DMS153 (cell line): Measurements from ENCODE around the gene SNX17.
"Not testable (repeated sequence)": the region's sequence is repeated elsewhere in the genome, so short reads cannot be mapped to it uniquely, and the experiment has no call there.

Source experiments
- DNase-seq: peaks from one replicate; lab custom pipeline; 2025; lab: John Stamatoyannopoulos, UW

SNX17 gene, protein sequence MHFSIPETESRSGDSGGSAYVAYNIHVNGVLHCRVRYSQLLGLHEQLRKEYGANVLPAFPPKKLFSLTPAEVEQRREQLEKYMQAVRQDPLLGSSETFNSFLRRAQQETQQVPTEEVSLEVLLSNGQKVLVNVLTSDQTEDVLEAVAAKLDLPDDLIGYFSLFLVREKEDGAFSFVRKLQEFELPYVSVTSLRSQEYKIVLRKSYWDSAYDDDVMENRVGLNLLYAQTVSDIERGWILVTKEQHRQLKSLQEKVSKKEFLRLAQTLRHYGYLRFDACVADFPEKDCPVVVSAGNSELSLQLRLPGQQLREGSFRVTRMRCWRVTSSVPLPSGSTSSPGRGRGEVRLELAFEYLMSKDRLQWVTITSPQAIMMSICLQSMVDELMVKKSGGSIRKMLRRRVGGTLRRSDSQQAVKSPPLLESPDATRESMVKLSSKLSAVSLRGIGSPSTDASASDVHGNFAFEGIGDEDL

GRCh38 chr2:27370026-27370815 is at the start of gene SNX17, which contains the start of gene EIF2B4:
Gene SNX17, plus strand, starts transcription at chr2:27370616. Its CDS starts 128 bp downstream, at chr2:27370744.
Gene EIF2B4, minus strand, starts transcription at chr2:27370338. Its CDS starts 24 bp downstream, at chr2:27370314.
- peak; percentile 98 for DNase-seq

GRCh38 chr2:27320958-27321543 is 49.4 kb upstream of the SNX17 start:
- DNase-seq, result peak; percentile 20

- DNase-seq, result no peak
Measured at GRCh38 chr2:27322301-27322765, 48.1 kb upstream of the SNX17 start.

DNA sequence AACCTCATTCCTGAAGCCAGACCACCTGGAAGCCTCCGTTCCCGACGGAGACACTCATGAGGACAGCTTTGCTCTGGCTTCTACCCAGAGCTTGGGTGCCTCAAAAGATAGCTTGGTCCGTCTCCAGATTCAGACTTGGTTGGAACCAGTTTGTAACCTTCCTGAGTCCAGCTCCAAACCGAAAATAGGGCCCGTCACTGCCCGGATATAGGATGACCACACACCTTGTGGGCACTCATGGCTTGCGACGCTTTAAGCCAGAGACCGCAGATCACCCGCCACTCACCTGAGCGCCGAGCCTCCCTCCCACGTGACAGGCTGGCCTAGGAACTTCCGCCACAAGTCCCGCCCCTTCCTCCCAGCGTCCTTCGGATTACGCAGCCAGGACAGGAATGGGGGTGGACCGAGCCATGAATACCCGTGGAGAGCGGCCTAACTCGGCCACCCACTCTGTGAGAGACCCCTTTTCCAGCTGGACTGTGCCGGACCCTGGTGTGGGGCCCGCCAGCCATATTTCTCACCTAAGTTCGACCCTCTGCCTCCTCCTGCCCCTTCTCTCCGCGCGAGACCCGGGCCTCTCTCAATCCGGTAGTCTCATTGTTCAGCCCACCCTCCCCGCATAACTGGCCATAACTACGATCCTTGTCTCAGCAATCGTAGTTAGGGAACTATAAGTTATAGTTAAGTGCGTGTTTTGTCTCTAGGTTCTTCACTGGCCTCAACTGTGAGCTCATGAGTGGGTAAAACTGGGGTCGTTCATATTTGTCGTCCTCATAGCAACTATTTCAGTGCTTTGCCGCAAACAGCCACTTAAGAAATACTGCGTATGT is 47.4 kb upstream of the SNX17 start, which contains the start of gene MPV17:
Gene MPV17, minus strand, starts transcription at position 332 of the 830 bp plus-strand sequence. CDS start 580 bp downstream, outside the sequence.
- peak; percentile 54 for DNase-seq

DNA sequence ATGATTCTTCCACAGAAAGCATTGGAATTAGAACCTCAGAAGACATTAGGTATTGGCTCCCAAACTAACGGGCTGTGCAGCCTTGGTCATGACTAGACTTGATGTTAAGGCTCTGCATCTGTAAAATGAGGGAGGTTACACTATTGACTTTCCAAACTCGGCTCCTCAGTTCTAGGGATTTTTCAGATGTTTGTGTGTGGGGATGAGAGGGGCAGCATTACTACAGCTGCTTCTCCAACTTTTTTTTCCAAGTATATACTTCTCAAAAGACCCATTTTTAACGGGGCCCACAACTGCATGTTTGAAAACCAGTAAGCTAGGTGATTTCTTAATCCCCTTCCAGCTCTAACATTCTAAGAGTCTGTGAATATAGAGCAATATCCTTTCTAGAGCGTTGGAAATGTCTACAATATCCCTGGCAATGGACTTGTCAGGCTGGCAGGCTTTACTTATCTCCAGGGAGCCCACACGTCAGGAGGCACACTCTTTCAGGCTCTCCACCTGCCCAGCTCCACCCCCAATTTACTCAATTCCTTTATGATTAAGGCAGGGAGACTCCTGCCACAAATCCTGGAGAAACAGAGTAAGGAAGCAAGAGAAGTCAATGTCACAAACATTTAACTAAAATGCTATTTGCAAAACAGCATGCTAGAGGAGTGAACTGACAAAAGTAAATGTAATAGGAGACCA is 46.7 kb upstream of the SNX17 start:
- no peak for DNase-seq

DNA sequence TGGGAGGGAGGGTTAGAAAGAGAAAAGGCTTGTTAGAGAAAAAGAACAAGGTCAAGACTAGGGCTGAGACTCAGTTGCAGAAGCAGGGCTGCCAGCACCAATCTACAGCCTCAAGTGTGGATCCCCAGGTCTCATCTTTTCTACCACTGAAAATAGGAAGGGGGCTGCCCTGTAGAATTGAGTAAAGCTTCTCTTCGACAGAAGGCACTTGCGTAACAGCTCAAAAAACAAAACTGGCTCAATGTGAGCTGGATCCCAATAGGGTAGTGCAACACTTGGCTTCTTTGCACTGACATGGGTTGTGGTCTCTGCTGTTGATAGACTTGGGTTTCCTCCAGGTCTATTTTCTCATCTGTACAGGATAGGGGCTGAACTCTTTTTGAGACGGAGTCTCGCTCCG is 45.7 kb upstream of the SNX17 start:
- no peak for DNase-seq

- DNase-seq, result no peak
Measured at GRCh38 chr2:27335311-27335710, 35.1 kb upstream of the SNX17 start.

GRCh38 chr2:27336173-27336572 is 34.2 kb upstream of the SNX17 start:
- DNase-seq, result no peak

DNA sequence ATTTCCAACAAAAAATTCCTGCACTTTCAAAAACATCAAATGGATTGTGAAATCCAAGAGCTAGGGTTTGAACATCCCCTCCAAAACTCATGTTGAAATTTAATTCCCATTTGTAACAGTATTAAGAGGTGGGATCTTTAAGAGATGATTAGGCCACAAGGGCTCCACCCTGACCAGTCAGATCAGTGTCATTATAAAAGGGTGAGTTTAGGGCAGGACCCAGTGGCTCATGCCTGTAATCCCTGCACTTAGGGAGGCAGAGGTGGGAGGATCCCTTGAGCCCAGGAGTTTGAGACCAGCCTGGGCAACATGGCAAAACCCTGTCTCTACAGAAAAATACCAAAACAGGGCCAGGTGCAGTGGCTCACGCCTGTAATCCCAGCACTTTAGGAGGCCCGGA is 22.8 kb upstream of the SNX17 start:
- no peak for DNase-seq

GRCh38 chr2:27350106-27350693 is 20.2 kb upstream of the SNX17 start:
- no peak for DNase-seq

DNA sequence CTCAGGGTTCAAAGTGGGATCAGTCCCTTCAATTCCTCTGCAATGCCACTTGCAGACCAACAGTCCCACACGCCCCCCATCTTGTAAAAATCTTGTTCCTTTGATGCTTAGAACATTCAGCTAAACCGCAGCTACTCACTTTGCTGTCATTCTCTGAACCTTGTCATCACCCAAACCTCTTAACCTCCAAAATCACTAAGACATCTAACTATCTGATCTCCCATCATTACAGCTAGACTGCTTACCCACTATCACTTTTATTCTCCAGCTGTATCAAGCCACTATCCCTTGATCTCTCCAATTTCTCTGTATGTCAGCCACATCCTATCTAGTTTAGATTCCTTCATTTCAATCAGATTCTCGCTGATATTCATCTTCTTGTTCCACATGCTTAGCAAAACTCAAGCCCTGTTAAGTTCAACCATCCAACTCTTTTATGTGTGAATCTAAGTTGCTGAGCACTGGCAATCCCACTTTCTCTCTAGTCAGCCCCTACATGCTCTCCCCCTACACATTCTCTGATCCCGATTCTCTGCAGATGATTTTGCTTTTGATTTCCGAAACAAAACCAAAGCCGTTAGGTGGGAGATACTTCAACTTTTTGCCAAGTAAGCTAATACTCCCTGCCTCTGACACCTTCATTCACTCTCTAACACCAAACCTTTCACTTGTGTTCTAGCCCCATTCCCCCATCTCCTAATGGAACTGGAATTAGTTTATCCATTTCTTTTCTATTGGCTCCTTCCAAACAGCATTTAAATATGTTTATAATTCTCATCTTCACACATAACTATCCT is 18.4 kb upstream of the SNX17 start:
- no peak for DNase-seq

GRCh38 chr2:27353386-27353761 is 17.0 kb upstream of the SNX17 start:
- not testable (repeated sequence) for DNase-seq

GRCh38 chr2:27353762-27354596 is 16.4 kb upstream of the SNX17 start:
- no peak for DNase-seq

- no peak for DNase-seq
Measured at GRCh38 chr2:27354597-27354927, 15.9 kb upstream of the SNX17 start.

GRCh38 chr2:27356056-27356381 is 14.4 kb upstream of the SNX17 start:
- DNase-seq, result no peak

DNA sequence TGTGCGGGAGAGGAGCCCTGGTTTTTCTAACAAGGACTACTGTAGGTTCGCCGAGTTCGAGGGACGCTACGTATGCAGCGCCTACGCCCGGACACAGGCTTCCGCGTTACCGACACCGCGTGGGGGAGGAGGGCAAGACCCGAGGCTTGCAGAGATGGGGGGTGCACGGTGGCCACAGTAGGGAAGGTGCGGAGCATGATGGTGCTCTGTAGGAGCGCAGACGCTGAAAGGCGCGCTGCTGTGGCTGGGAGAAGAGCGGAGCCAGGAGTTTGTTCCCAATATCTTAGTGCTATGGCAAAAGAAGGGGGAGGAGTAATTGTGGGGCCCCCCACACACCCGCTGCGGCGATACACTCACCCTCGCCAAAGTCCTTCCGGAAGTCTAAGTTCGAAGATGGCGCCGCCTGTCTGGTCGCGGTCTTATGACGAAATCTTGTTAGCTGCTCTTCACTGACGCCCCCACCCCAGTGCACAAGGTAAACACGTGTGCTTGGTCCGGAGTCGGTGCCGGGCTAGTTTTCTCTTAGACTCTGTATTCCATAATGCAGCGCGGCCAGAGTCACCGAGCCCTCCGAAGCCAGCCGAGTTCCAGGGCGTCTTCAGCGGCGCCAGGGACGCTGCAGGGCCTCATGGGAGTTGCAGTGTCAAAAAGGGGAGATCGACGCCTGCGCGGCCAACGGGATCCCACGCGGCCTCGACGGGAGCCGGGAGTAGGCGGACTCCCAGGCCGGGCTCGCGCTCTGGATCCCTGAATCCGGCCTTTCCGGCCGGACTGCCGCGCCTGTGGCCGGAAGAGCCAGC is 13.8 kb upstream of the SNX17 start, which contains the start of gene GTF3C2:
Gene GTF3C2, minus strand, starts transcription at position 383 of the 800 bp plus-strand sequence. CDS start 13,210 bp downstream, outside the sequence.
- DNase-seq, result peak; percentile 97

GRCh38 chr2:27362678-27363420 is 7.6 kb upstream of the SNX17 start:
- DNase-seq, result no peak
